Endothelial cell of umbilical vein (primary cell): ENCODE results near the gene BCAS3. TPM values are rescaled to one million over a fixed set of nuclear protein-coding genes. Genes with fewer than 3 reads are reported as not detected.

Experiments
- BruUV-seq: library from RNA; stranded (reverse); fragments of 400-500 nt; replicated peaks from 2 replicates; lab custom pipeline; 2021; lab: Mats Ljungman, UMichigan
- CTCF ChIA-PET: fragments of 300-600, 350-600 bp; sonication (Branson Sonifier 250); formaldehyde crosslinking; loops from one replicate; lab custom pipeline; 2021; ENCODE audit warnings: antibody characterized with exemption, inconsistent platforms; lab: Charles Lee
- POLR2A ChIA-PET: fragments of 300-600, 350-600 bp; sonication (Branson Sonifier 250); formaldehyde crosslinking; loops from one replicate; lab custom pipeline; 2021; ENCODE audit warnings: antibody characterized with exemption, inconsistent platforms; lab: Charles Lee
- DNase-seq: peaks from one replicate; pipeline ENCODE4 v3.0.0-alpha.2; 2011; ENCODE audit warnings: low read depth, low spot score
- FAIRE-seq: peaks from 2 replicates; lab custom pipeline; 2011; peaks lifted over from hg19 to GRCh38; lab: Jason Lieb, UNC
- H2AFZ ChIP-seq: 2 replicates; pipeline ENCODE4 v1.6.0; 2012; ENCODE audit warnings: low read depth, low read length, control low read depth, inconsistent platforms
- H3K27ac ChIP-seq: 2 replicates; pipeline ENCODE4 v1.5.1; 2011; ENCODE audit warnings: low read depth, mild to moderate bottlenecking, control low read depth, low read length, moderate library complexity; ENCODE audit not compliant: insufficient read depth
- H3K27me3 ChIP-seq, 2 experiments: 2 replicates each; pipeline versions ENCODE4 v1.6.0 to v1.6.1; 2011; ENCODE audit warnings: low read length in 2 of 2, mixed read lengths in 1 of 2; ENCODE audit not compliant: control insufficient read depth in 2 of 2, insufficient read depth in 2 of 2
- H3K36me3 ChIP-seq, 2 experiments: 2 replicates in 1 of 2; 3 replicates in 1 of 2; pipeline ENCODE4 v1.5.1; 2011; ENCODE audit warnings: low read length in 2 of 2, mild to moderate bottlenecking in 1 of 2, moderate library complexity in 1 of 2; ENCODE audit not compliant: control insufficient read depth in 2 of 2, insufficient read depth in 2 of 2; ENCODE audit errors: extremely low read depth in 1 of 2
- H3K4me1 ChIP-seq: 3 replicates; pipeline ENCODE4 v1.5.1; 2011; ENCODE audit warnings: mild to moderate bottlenecking, low read length; ENCODE audit not compliant: control insufficient read depth, insufficient read depth; ENCODE audit errors: extremely low read depth
- H3K4me2 ChIP-seq: 2 replicates; pipeline ENCODE4 v1.6.1; 2011; ENCODE audit warnings: low read length, control low read depth, mixed read lengths; ENCODE audit not compliant: insufficient read depth
- H3K4me3 ChIP-seq, 3 experiments: fragments of 200-600 bp in 1 of 3; sonication (generic), shearing (Covaris generic) in 1 of 3; replicated peaks in 1 of 3; 2 replicates each; pipeline ENCODE4 v1.5.1; 2011 to 2016; ENCODE audit warnings: control low read depth in 3 of 3, low read length in 3 of 3, mild to moderate bottlenecking in 2 of 3, inconsistent platforms in 1 of 3, low read depth in 1 of 3, moderate library complexity in 1 of 3; ENCODE audit not compliant: insufficient read depth in 1 of 3
- H3K79me2 ChIP-seq: 2 replicates; pipeline ENCODE4 v1.6.0; 2012; ENCODE audit warnings: low read length, inconsistent platforms; ENCODE audit not compliant: control insufficient read depth, insufficient read depth
- H3K9ac ChIP-seq: replicated peaks from 2 replicates; pipeline ENCODE3; 2011; ENCODE audit warnings: low read length, control low read depth; ENCODE audit not compliant: insufficient read depth; ENCODE audit errors: extremely low read depth
- H3K9me1 ChIP-seq: replicated peaks from 3 replicates; pipeline ENCODE4 v1.6.0; 2011; ENCODE audit warnings: mild to moderate bottlenecking, low read length; ENCODE audit not compliant: control insufficient read depth, insufficient read depth; ENCODE audit errors: extremely low read depth
- H3K9me3 ChIP-seq: replicated peaks from 2 replicates; pipeline ENCODE4 v1.5.1; 2012; ENCODE audit warnings: low read length, inconsistent platforms; ENCODE audit not compliant: control insufficient read depth, insufficient read depth
- H4K20me1 ChIP-seq: replicated peaks from 2 replicates; pipeline ENCODE3; 2011; ENCODE audit warnings: mild to moderate bottlenecking, low read length; ENCODE audit not compliant: control insufficient read depth, insufficient read depth; ENCODE audit errors: extremely low read depth
- CTCF ChIP-seq, 2 donors: IDR thresholded peaks; 1 replicate in 1 of 2; 2 replicates in 1 of 2; pipeline ENCODE4 v1.5.1; 2011; ENCODE audit warnings: low read length in 2 of 2, mild to moderate bottlenecking in 2 of 2, moderate library complexity in 2 of 2, control low read depth in 1 of 2, inconsistent platforms in 1 of 2, low read depth in 1 of 2; ENCODE audit not compliant: insufficient read depth in 1 of 2; ENCODE audit errors: extremely low read depth in 1 of 2
- EZH2 ChIP-seq: IDR thresholded peaks from 2 replicates; pipeline ENCODE4 v1.6.1; 2012; ENCODE audit warnings: borderline replicate concordance, low read depth, mild to moderate bottlenecking, moderate library complexity, low read length, inconsistent platforms; ENCODE audit not compliant: severe bottlenecking
- FOS ChIP-seq: IDR thresholded peaks from 2 replicates; pipeline ENCODE4 v1.6.1; 2011; ENCODE audit warnings: mild to moderate bottlenecking, low read length, moderate library complexity, borderline replicate concordance; ENCODE audit not compliant: insufficient read depth
- GATA2 ChIP-seq: IDR thresholded peaks from 2 replicates; pipeline ENCODE4 v1.7.0; 2011; ENCODE audit warnings: low read depth, mild to moderate bottlenecking, moderate library complexity, mixed read lengths, low read length; ENCODE audit not compliant: insufficient read length, insufficient read depth
- JUN ChIP-seq: IDR thresholded peaks from 2 replicates; pipeline ENCODE4 v1.6.1; 2011; ENCODE audit warnings: borderline replicate concordance, low read depth; ENCODE audit not compliant: insufficient read length, insufficient read depth
- MAX ChIP-seq: IDR thresholded peaks from 2 replicates; pipeline ENCODE4 v1.6.1; 2011; ENCODE audit not compliant: insufficient read depth, insufficient read length
- MYC ChIP-seq: IDR thresholded peaks from one replicate; pipeline ENCODE4 v1.6.1; 2011; ENCODE audit warnings: mild to moderate bottlenecking, low read depth, low read length
- POLR2A ChIP-seq: IDR thresholded peaks from 2 replicates; pipeline ENCODE4 v1.6.1; 2012; ENCODE audit warnings: low read depth, mild to moderate bottlenecking, control low read depth, low read length
- POLR2AphosphoS5 ChIP-seq: IDR thresholded peaks from 2 replicates; pipeline ENCODE4 v1.6.1; 2012; ENCODE audit warnings: low read depth, mild to moderate bottlenecking, control low read depth, low read length, moderate library complexity; ENCODE audit not compliant: insufficient read depth
- dilution Hi-C: fragments of 300-500 bp; cut with MboI; formaldehyde crosslinking; loops from one replicate; pipeline ENCODE4 v1.15.0; 2019; ENCODE audit warnings: low sequenced_read_pairs; ENCODE audit not compliant: extremely low pct_ligation_motif_present
- intact Hi-C: fragments of 100-400 bp; cut with micrococcal nuclease; formaldehyde crosslinking; loops from one replicate; pipeline ENCODE4 v1.10.0; 2022
- polyA plus RNA-seq, 4 experiments: library from polyadenylated mRNA; depleted of rRNA in 3 of 4; stranded (reverse) in 3 of 4; unstranded in 1 of 4; fragments of >200 nt; gene quantifications; 2 replicates each; pipeline versions ENCODE4 v1.2.1 to v1.2.3, GENCODE V29; 2011 to 2012; ENCODE audit warnings: missing spikeins in 1 of 4
- total RNA-seq: library from RNA; stranded (reverse); gene quantifications from 2 replicates; pipeline ENCODE4 v1.2.3, GENCODE V29; 2021

The BCAS3 gene
- total and polyA plus RNA-seq, 2 donors (not counting 3 experiments of a cell fraction or from before 2014, with no cell fraction given) = 8.2 to 16.0 TPM

- Histone ChIP-seq H3K9me3 (no peaks in the 10 kb centered on the region), H3K27me3 (peaks cover 0 to 10% of the 10 kb centered on the region in 2 experiments), H3K4me1 (no peaks in the 10 kb centered on the region), H2AFZ (no peak overlapping the region), H3K4me3 (no peak overlapping the region), H4K20me1 (no peaks in the 10 kb centered on the region), H3K27ac (no peak overlapping the region), H3K79me2 (no peaks in the 10 kb centered on the region), H3K36me3 (no peaks in the 10 kb centered on the region), H3K9ac (no peak overlapping the region), H3K9me1 (no peaks in the 10 kb centered on the region), H3K4me2 (no peak overlapping the region)
- FAIRE-seq (no peak), DNase-seq (no peak)
- dilution Hi-C loops = no loop called here
- intact Hi-C loops = no loop called here
- TF ChIP-seq FOS = no peak
- no TSS peak for BruUV-seq
- POLR2A ChIA-PET = no interaction called here
- CTCF ChIA-PET = no interaction called here
Measured at GRCh38 chr17:61330174-61331150, 652.8 kb downstream of the BCAS3 start.

- Histone ChIP-seq H2AFZ (no peak overlapping the region), H3K79me2 (no peaks in the 10 kb centered on the region), H3K4me1 (no peaks in the 10 kb centered on the region), H3K4me2 (no peak overlapping the region), H3K9ac (no peak overlapping the region), H4K20me1 (no peaks in the 10 kb centered on the region), H3K27me3 (peaks cover 1 to 13% of the 10 kb centered on the region in 2 experiments), H3K27ac (no peak overlapping the region), H3K9me1 (no peaks in the 10 kb centered on the region), H3K9me3 (no peaks in the 10 kb centered on the region), H3K4me3 (no peak overlapping the region), H3K36me3 (no peaks in the 10 kb centered on the region)
- no peak for TF ChIP-seq MYC
- TF ChIP-seq POLR2A = no peak
- no peak for TF ChIP-seq CTCF (IDR thresholded peaks at IDR 0.05; ENCODE audit: extremely low read depth in 1 of 2, insufficient read depth in 1 of 2, low read depth in 1 of 2, low read length in 2 of 2)
- no peak for TF ChIP-seq POLR2AphosphoS5
- no peak for TF ChIP-seq FOS
- TF ChIP-seq GATA2 = no peak
- TF ChIP-seq JUN = no peak
- no peak for TF ChIP-seq MAX
- no peak for TF ChIP-seq EZH2
- dilution Hi-C loops (no loop called here), intact Hi-C loops (no loop called here)
- FAIRE-seq (no peak), DNase-seq (no peak)
- BruUV-seq = no TSS peak
- ChIA-PET CTCF (no interaction called here), POLR2A (no interaction called here)
Measured at GRCh38 chr17:61331178-61331577, 653.5 kb downstream of the BCAS3 start.
